Measurements from ENCODE around the gene DAZAP1.
"Not testable (repeated sequence)": the region's sequence is repeated elsewhere in the genome, so short reads cannot be mapped to it uniquely, and the experiment has no call there.

The DAZAP1 gene

GRCh38 chr19:1472231-1473084 lies 65.1 kb downstream of the DAZAP1 start:
- no peak for DNase-seq (ENCODE audit: low read depth in 2 of 2)

GRCh38 chr19:1473085-1473851 lies 65.9 kb downstream of the DAZAP1 start:
- DNase-seq (ENCODE audit: low read depth in 2 of 2) = no peak

- no peak for DNase-seq (ENCODE audit: low read depth in 2 of 2)
Measured at GRCh38 chr19:1474011-1474764, 66.8 kb downstream of the DAZAP1 start.

- no peak for DNase-seq (ENCODE audit: low read depth in 2 of 2)
Measured at GRCh38 chr19:1474765-1475351, 67.5 kb downstream of the DAZAP1 start.

GRCh38 chr19:1475751-1476437 lies 68.5 kb downstream of the DAZAP1 start:
- DNase-seq (ENCODE audit: low read depth in 2 of 2) = no peak

GRCh38 chr19:1477056-1477455 lies 69.7 kb downstream of the DAZAP1 start:
- not testable (repeated sequence) for DNase-seq (ENCODE audit: low read depth in 2 of 2)

- peak; percentile 77 to 83 for DNase-seq (ENCODE audit: low read depth in 2 of 2)
Measured at GRCh38 chr19:1478934-1479707, 71.7 kb downstream of the DAZAP1 start, which contains the start of gene C19orf25. Gene C19orf25, minus strand, starts transcription at chr19:1479215. Its CDS starts 312 bp downstream, at chr19:1478903.

- no peak for DNase-seq (ENCODE audit: low read depth in 2 of 2)
Measured at GRCh38 chr19:1481224-1481892, 74.0 kb downstream of the DAZAP1 start.

- DNase-seq (ENCODE audit: low read depth in 2 of 2) = no peak
Measured at GRCh38 chr19:1481893-1482360, 74.5 kb downstream of the DAZAP1 start.

- DNase-seq (ENCODE audit: low read depth in 2 of 2) = no peak
Measured at GRCh38 chr19:1482361-1483130, 75.2 kb downstream of the DAZAP1 start.

GRCh38 chr19:1483131-1483978 lies 76.0 kb downstream of the DAZAP1 start:
- DNase-seq (ENCODE audit: low read depth in 2 of 2) = no peak

- no peak for DNase-seq (ENCODE audit: low read depth in 2 of 2)
Measured at GRCh38 chr19:1483979-1484428, 76.6 kb downstream of the DAZAP1 start.

All from stimulated activated CD4-positive, alpha-beta T cell treated with anti-CD3 and anti-CD28 coated beads, Interleukin-1b, Interleukin-23, amount 100 ng/mL, for 1 hour (primary cell).